Fibroblast of mammary gland (primary cell): ENCODE measurements around the gene PSMD14.

Source experiments
- DNase-seq: peaks from one replicate; pipeline ENCODE4 v3.0.0-alpha.2; 2010; ENCODE audit warnings: low read depth
- H3K4me3 ChIP-seq: 2 replicates; pipeline ENCODE4 v1.5.1; 2011; ENCODE audit warnings: low read depth, mild to moderate bottlenecking, low read length, moderate library complexity; ENCODE audit not compliant: control insufficient read depth
- TF ChIP-seq, protein P1 (sequence below): conservative IDR thresholded peaks from 2 replicates; pipeline ENCODE4 v1.5.1; 2011; ENCODE audit warnings: low read depth, low read length, inconsistent platforms; ENCODE audit not compliant: control insufficient read depth, insufficient read depth

PSMD14 gene

DNA sequence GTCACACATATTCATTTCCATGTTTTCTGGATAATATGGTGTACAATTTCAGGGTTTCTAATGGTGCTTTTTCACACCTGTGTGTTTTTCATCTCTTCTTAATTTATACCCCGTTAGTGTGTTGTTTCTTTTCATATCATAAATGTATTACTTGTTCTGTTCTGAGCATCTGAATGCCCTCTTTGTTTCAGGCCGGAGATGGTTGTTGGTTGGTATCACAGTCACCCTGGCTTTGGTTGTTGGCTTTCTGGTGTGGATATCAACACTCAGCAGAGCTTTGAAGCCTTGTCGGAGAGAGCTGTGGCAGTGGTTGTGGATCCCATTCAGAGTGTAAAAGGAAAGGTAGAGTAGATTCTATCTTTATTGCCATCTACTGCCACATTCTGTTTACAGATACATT is 62.8 kb downstream of the PSMD14 start:
- TF ChIP-seq, protein P1, sequence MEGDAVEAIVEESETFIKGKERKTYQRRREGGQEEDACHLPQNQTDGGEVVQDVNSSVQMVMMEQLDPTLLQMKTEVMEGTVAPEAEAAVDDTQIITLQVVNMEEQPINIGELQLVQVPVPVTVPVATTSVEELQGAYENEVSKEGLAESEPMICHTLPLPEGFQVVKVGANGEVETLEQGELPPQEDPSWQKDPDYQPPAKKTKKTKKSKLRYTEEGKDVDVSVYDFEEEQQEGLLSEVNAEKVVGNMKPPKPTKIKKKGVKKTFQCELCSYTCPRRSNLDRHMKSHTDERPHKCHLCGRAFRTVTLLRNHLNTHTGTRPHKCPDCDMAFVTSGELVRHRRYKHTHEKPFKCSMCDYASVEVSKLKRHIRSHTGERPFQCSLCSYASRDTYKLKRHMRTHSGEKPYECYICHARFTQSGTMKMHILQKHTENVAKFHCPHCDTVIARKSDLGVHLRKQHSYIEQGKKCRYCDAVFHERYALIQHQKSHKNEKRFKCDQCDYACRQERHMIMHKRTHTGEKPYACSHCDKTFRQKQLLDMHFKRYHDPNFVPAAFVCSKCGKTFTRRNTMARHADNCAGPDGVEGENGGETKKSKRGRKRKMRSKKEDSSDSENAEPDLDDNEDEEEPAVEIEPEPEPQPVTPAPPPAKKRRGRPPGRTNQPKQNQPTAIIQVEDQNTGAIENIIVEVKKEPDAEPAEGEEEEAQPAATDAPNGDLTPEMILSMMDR, result no peak
- H3K4me3 ChIP-seq, result no peak overlapping the region
- DNase-seq, result no peak

DNA sequence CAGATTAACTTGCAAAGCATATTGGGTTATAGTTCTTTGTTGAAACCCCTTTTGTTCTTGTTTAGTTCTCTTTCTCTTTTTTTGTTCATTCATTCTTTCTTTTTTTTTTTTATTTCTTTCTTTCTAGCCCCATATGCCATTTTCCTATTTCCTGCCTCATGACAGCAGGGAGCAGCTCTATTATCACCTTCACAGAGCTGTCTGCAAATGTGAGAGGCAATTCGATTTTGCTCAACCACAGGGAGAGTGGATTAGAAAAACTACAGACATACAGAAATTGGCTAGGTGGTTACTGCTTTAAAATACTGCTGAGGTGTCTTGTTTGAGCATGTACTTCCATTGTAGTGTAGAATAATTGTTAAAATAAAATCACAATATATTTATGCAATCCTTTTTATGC is 63.6 kb downstream of the PSMD14 start:
- TF ChIP-seq, protein P1, result no peak
- no peak overlapping the region for H3K4me3 ChIP-seq
- no peak for DNase-seq

DNA sequence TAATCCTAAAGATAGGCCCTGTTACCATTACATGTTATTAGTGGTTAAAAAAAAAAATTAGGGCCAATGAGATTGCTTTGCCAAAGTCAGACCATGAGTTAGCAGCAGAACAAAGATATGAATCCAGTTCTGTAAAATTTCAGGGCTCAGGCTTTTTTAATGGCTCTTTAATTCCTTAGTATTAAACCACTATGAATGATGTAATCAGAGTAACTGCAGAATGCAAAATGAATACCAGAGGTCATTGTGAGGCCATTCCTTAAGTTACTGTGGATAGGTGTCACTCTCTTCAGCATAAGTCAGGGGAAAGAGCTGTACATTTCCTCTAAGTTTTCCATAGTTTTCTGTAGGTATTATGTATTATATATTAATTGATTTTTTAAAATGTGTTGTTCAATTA is 65.7 kb downstream of the PSMD14 start:
- TF ChIP-seq, protein P1, result no peak
- no peak overlapping the region for H3K4me3 ChIP-seq
- peak; percentile 11 for DNase-seq

DNA sequence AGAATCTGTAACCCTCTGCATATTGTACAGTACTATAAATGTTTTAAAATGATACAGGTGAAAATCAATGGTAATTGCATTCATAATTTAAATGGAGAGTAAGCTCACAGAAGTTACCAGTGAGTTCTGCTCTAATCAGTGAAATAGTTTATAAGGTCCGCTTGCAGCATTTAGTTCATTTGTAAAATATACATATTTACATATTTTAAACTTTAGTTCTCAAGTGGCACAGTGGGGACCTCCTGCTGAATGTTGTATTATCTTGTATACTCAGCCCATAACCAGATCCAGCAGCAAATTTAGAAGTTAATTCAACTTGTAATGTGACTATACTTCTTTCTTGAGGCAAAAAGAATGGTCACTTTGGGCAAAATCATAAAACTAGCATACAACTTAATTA is 66.2 kb downstream of the PSMD14 start:
- TF ChIP-seq, protein P1, result no peak
- DNase-seq, result no peak
- H3K4me3 ChIP-seq, result no peak overlapping the region

DNA sequence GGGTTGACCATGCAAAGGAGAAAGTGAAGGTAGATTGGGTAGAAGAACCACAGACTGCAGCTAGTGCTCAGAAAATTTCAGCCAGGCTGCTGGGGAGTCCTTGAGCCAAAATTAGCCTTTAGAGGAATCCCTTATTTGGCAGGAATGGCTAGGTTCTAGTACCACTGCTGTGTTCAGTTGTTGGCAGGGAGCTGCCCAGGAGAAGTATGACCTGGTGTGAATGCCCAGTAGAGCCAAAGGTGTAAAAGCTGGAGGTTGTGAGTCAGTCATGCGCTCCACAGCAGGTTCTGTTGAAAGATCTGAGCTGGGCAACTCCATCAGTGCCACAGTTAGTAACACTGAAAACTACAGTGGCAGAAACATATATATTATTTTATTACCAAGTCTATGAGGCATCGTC is 71.5 kb downstream of the PSMD14 start:
- H3K4me3 ChIP-seq, result no peak overlapping the region
- DNase-seq, result no peak
- TF ChIP-seq, protein P1, result no peak

DNA sequence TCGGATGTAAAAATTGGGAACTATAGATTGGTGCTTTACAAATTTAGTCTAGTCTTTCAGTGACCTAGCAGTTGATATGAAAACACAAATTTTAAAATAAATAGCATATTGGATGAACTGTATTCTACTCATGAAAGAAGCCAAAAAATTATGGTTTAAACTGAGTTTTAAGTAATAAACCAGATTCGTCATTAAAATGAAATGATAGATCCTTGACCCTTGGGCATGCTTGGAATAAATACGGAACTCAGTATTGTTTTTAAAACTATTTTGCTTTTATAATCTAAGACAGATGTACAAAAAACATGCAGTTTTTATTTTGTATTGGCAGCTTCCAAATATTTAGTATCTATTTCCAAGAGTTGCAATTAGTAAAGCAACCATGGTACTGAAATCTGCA is 73.3 kb downstream of the PSMD14 start:
- no peak overlapping the region for H3K4me3 ChIP-seq
- DNase-seq, result no peak
- TF ChIP-seq, protein P1, result no peak

DNA sequence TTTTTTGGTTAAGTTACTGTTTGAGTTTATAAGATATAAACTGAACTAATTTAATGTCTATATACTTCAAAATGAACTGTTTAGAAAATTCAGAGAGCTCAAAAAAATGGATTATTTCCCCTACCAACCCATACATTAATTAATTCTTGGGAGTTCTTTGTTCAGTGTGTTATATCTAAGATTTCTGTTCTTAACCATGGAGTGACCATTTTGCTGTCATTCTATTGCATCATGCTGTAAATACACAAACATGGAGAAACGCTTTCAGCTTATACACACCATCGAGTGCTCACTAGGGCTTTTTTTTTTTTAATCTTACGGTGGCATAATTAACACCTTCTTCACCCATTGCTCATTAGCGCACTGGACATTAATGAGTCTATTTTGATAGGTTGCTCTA is 74.5 kb downstream of the PSMD14 start:
- TF ChIP-seq, protein P1, result no peak
- DNase-seq, result no peak
- H3K4me3 ChIP-seq, result no peak overlapping the region
